ENCODE results near the gene RC3H1. TPM values are rescaled to one million over a fixed set of nuclear protein-coding genes. Genes with fewer than 3 reads are reported as not detected.
"Not testable (repeated sequence)": the region's sequence is repeated elsewhere in the genome, so short reads cannot be mapped to it uniquely, and the experiment has no call there.

RC3H1 gene
- polyA plus RNA-seq, 2 of the 4 experiments (the other 2 are of a cell fraction), result 4.0 to 12.7 TPM

DNA sequence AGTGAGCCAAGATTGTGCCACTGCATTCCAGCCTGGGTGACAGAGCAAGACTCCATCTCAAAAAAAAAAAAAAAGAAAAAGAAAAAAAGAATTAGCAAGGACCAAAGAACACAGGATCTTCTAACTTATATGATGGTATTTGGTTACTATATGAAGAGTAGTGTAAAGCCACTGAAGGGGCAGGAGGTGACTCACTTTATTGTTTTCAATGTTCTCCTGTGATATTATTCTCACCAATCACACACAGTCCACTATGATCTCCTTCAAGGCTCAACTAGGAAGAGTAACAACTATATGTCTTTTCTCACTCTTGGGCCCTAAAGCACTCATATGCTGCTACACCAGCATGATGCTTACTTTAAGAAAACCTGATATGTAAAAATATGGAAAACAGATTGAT, 26.7 kb downstream of the RC3H1 start:
- CTCF ChIA-PET, result no interaction called here
- DNase-seq (ENCODE audit: low read depth in 1 of 2, low spot score in 1 of 2), result no peak
- no peak overlapping the region for H3K4me3 ChIP-seq

DNA sequence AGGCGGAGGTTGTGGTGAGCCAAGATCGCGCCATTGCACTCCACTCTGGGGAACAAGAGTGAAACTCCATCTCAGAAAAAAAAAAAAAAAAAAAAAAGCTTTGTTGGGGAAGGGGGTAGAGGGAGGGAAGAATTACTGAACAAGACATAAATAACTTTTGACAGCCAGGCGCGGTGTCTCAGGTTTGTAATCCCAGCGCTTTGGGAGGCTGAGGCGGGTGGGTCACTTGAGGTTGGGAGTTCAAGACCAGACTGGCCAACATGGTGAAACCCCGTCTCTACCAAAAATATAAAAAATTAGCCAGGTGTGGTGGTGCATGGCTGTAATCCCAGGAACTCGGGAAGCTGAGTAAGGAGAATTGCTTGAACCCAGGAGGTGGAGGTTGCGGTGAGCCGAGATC, 28.2 kb downstream of the RC3H1 start:
- POLR2A ChIA-PET, result interaction anchor here (0.6 kb wide), 1 partner anchor 126 kb away, joined by 5 read pairs; the partner anchor contains the start of gene ZBTB37
- H3K9me3 ChIP-seq; H3K27ac ChIP-seq; ATAC-seq; H3K4me3 ChIP-seq; DNase-seq (ENCODE audit: low read depth in 1 of 2, low spot score in 1 of 2); H3K4me2 ChIP-seq; FAIRE-seq; CTCF ChIA-PET: not testable (repeated sequence)
- peaks cover 12% of the 10 kb centered on the region; the same call in 2 of the 3 replicates for H3K4me1 ChIP-seq
- 97% methylated on average over 11 of the region's 11 CpGs for WGBS (ENCODE audit: missing lambda C conversion rate)

More for the DNA sequence above, 26.7 kb downstream of the RC3H1 start:
- TF ChIP-seq JUN (IDR thresholded peaks at IDR 0.05) (no peak), RARB (CRISPR knock-in tag; IDR thresholded peaks at IDR 0.05) (no peak)
- POLR2A ChIA-PET, result no interaction called here
- ATAC-seq (no peak), FAIRE-seq (no peak)
- H3K27ac ChIP-seq, result no peak overlapping the region
- H3K4me1 ChIP-seq, result peaks cover 12% of the 10 kb centered on the region; the same call in 2 of the 3 replicates
- no peaks in the 10 kb centered on the region for H3K9me3 ChIP-seq
- no peak overlapping the region for H3K4me2 ChIP-seq

DNA sequence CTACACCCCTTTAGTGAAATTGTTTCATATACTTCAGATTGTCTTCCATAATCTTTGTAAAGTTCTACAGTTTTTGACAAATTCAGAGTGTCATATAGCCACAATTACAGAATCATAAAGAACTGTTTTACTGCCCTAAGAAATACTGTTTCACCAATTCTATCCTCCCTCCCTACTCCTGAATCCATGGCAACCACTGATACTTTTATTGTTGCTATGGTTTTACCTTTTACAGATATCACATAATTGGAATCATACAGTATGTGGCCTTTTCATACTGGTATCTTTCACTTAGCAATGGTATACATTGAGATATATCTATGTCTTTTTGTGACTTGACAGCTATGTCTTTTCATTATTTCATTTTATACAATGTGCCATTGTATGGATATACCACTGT, 34.1 kb downstream of the RC3H1 start:
- H3K4me2 ChIP-seq, result no peak overlapping the region
- H3K27ac ChIP-seq, result no peak overlapping the region
- ATAC-seq (no peak), DNase-seq (ENCODE audit: low read depth in 1 of 2, low spot score in 1 of 2) (no peak), FAIRE-seq (no peak)
- POLR2A ChIA-PET, result interaction anchor here (2.6 kb wide), 1 partner anchor 120 kb away, joined by 10 read pairs; the partner anchor contains the start of genes GAS5 and ZBTB37
- no peaks in the 10 kb centered on the region for H3K9me3 ChIP-seq
- no peaks in the 10 kb centered on the region for H3K4me1 ChIP-seq
- TF ChIP-seq ESRRA (IDR thresholded peaks at IDR 0.05; ENCODE audit: borderline replicate concordance, low read length), result no peak
- TF ChIP-seq RARB (CRISPR knock-in tag; IDR thresholded peaks at IDR 0.05), result no peak
- TF ChIP-seq RFX5 (IDR thresholded peaks at IDR 0.05), result no peak
- TF ChIP-seq EP300 (IDR thresholded peaks at IDR 0.05), result no peak
- no peak for TF ChIP-seq SMC3 (IDR thresholded peaks at IDR 0.05)
- no peak for TF ChIP-seq HOXB13 (CRISPR knock-in tag; IDR thresholded peaks at IDR 0.05; ENCODE audit: low read depth)
- no peak overlapping the region for H3K4me3 ChIP-seq
- CTCF ChIA-PET, result interaction anchor here (0.6 to 1.2 kb wide), 2 partner anchors 39 to 1243 kb away, joined by 3 read pairs; no protein-coding TSS in a partner anchor

DNA sequence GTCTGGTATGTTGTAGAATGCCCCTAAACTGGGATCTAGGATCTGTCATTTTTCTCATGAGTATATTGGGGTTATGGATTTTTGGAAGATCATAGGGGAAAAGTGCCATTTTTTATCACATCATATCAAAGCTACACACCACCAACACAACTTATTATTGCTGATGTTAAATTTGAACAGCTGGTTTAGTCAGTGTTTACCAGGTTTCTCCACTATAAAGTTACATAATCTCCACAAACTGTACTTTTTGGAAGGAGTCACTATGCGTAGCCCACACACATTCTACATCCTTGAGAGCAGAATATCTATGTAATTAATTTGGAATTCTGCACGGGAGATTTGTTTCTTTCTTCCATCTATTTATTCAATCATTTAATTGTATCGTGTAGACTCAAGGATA, 35.2 kb downstream of the RC3H1 start:
- Histone ChIP-seq H3K4me3 (no peak overlapping the region), H3K9me3 (no peaks in the 10 kb centered on the region), H3K27ac (no peak overlapping the region), H3K4me2 (no peak overlapping the region), H3K4me1 (no peaks in the 10 kb centered on the region)
- TF ChIP-seq MAFK (IDR thresholded peaks at IDR 0.05; ENCODE audit: partially characterized antibody), result no peak
- no peak for TF ChIP-seq ZNF302 (CRISPR knock-in tag; IDR thresholded peaks at IDR 0.05)
- no peak for TF ChIP-seq ESRRA (IDR thresholded peaks at IDR 0.05; ENCODE audit: borderline replicate concordance, low read length)
- no peak for TF ChIP-seq NFE2L2 (conservative IDR thresholded peaks at IDR 0.05; ENCODE audit: low read length)
- TF ChIP-seq, protein P1, sequence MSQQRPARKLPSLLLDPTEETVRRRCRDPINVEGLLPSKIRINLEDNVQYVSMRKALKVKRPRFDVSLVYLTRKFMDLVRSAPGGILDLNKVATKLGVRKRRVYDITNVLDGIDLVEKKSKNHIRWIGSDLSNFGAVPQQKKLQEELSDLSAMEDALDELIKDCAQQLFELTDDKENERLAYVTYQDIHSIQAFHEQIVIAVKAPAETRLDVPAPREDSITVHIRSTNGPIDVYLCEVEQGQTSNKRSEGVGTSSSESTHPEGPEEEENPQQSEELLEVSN (IDR thresholded peaks at IDR 0.05; ENCODE audit: borderline replicate concordance, low read depth), result no peak
- TF ChIP-seq NR3C1 (IDR thresholded peaks at IDR 0.05), result no peak
- TF ChIP-seq CBX2 (IDR thresholded peaks at IDR 0.05; ENCODE audit: borderline replicate concordance, low read depth), result no peak
- TF ChIP-seq BHLHE40 (IDR thresholded peaks at IDR 0.05; ENCODE audit: low read depth, low read length), result no peak
- TF ChIP-seq, protein P2, sequence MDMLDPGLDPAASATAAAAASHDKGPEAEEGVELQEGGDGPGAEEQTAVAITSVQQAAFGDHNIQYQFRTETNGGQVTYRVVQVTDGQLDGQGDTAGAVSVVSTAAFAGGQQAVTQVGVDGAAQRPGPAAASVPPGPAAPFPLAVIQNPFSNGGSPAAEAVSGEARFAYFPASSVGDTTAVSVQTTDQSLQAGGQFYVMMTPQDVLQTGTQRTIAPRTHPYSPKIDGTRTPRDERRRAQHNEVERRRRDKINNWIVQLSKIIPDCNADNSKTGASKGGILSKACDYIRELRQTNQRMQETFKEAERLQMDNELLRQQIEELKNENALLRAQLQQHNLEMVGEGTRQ (IDR thresholded peaks at IDR 0.05), result no peak
- no peak for TF ChIP-seq SREBF2 (IDR thresholded peaks at IDR 0.05)
- TF ChIP-seq, protein P3, sequence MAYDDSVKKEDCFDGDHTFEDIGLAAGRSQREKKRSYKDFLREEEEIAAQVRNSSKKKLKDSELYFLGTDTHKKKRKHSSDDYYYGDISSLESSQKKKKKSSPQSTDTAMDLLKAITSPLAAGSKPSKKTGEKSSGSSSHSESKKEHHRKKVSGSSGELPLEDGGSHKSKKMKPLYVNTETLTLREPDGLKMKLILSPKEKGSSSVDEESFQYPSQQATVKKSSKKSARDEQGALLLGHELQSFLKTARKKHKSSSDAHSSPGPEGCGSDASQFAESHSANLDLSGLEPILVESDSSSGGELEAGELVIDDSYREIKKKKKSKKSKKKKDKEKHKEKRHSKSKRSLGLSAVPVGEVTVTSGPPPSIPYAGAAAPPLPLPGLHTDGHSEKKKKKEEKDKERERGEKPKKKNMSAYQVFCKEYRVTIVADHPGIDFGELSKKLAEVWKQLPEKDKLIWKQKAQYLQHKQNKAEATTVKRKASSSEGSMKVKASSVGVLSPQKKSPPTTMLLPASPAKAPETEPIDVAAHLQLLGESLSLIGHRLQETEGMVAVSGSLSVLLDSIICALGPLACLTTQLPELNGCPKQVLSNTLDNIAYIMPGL (CRISPR knock-in tag; IDR thresholded peaks at IDR 0.05; ENCODE audit: borderline replicate concordance), result no peak
- no peak for TF ChIP-seq ZC3H11A (IDR thresholded peaks at IDR 0.05)
- no peak for TF ChIP-seq HEYL (CRISPR knock-in tag; IDR thresholded peaks at IDR 0.05)
- TF ChIP-seq, protein P4, sequence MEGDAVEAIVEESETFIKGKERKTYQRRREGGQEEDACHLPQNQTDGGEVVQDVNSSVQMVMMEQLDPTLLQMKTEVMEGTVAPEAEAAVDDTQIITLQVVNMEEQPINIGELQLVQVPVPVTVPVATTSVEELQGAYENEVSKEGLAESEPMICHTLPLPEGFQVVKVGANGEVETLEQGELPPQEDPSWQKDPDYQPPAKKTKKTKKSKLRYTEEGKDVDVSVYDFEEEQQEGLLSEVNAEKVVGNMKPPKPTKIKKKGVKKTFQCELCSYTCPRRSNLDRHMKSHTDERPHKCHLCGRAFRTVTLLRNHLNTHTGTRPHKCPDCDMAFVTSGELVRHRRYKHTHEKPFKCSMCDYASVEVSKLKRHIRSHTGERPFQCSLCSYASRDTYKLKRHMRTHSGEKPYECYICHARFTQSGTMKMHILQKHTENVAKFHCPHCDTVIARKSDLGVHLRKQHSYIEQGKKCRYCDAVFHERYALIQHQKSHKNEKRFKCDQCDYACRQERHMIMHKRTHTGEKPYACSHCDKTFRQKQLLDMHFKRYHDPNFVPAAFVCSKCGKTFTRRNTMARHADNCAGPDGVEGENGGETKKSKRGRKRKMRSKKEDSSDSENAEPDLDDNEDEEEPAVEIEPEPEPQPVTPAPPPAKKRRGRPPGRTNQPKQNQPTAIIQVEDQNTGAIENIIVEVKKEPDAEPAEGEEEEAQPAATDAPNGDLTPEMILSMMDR (IDR thresholded peaks at IDR 0.05), result no peak
- no peak for TF ChIP-seq RARB (CRISPR knock-in tag; IDR thresholded peaks at IDR 0.05)
- TF ChIP-seq JUN (IDR thresholded peaks at IDR 0.05), result no peak
- no peak for TF ChIP-seq SMC3 (IDR thresholded peaks at IDR 0.05)
- no peak for TF ChIP-seq EP300 (IDR thresholded peaks at IDR 0.05)
- TF ChIP-seq RCOR1 (IDR thresholded peaks at IDR 0.05; ENCODE audit: low read depth, low read length), result no peak
- ATAC-seq (no peak), DNase-seq (ENCODE audit: low read depth in 1 of 2, low spot score in 1 of 2) (no peak), FAIRE-seq (no peak)
- ChIA-PET CTCF (interaction anchor here (1.1 to 1.2 kb wide), 2 partner anchors 17 to 35 kb away, joined by 3 read pairs; partner anchors contain the start of gene RC3H1), POLR2A (interaction anchor here (2.6 kb wide), 1 partner anchor 119 kb away, joined by 10 read pairs; the partner anchor contains the start of genes GAS5 and ZBTB37)
- 97% methylated on average over 3 of the region's 3 CpGs for WGBS (ENCODE audit: missing lambda C conversion rate)
